DMS114 treated with DMSO at 0.1 percent for 48 hours (cell line): ENCODE results near the gene DLK1.

ENCODE experiments used
- DNase-seq: peaks from one replicate; lab custom pipeline; 2025; ENCODE audit not compliant: unreplicated experiment; lab: John Stamatoyannopoulos, UW

The DLK1 gene

DNA sequence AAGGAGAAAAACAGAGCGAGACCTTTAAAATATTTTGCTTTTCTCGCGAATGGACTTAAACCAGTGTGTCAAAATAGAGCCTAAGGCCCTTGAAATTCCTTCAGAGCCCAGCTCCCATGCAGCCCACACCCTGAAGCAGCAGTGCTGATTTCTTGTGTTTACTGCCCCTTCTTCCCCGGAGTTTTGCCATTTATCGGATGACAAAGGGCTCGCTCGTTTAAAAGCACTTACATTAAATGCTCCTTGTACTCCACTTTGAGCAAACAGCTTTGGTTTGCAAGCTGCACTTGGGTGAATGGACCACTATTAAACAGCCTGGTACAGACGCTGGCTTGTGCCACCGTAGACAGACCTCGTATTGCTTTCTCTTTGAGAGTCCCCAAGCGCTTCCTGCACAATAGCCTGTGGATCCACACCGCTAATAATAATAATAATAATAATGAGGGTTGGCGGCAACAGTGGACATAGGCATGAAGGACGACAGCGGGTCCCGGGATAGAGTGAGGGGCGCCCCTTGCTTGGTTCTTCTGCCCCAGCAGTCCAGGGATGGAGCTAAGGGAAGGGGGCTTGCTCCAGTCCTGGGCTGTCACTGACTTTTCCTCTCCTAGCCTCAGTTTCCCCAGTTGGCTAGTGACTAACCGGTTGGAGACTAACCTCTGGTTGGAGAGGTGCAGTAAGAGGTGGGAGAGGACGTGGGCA, 6.6 kb downstream of the DLK1 start:
- DNase-seq: no peak

DNA sequence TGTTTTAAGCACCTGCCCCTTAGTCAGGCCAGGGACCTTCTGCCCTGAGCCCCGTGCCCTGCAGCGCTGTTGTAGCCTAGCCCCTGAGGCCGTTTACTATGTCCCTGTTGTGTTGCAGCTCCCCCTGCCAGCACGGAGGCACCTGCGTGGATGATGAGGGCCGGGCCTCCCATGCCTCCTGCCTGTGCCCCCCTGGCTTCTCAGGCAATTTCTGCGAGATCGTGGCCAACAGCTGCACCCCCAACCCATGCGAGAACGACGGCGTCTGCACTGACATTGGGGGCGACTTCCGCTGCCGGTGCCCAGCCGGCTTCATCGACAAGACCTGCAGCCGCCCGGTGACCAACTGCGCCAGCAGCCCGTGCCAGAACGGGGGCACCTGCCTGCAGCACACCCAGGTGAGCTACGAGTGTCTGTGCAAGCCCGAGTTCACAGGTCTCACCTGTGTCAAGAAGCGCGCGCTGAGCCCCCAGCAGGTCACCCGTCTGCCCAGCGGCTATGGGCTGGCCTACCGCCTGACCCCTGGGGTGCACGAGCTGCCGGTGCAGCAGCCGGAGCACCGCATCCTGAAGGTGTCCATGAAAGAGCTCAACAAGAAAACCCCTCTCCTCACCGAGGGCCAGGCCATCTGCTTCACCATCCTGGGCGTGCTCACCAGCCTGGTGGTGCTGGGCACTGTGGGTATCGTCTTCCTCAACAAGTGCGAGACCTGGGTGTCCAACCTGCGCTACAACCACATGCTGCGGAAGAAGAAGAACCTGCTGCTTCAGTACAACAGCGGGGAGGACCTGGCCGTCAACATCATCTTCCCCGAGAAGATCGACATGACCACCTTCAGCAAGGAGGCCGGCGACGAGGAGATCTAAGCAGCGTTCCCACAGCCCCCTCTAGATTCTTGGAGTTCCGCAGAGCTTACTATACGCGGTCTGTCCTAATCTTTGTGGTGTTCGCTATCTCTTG, 7.6 kb downstream of the DLK1 start:
- DNase-seq: no peak

GRCh38 chr14:100735271-100735670, 8.6 kb downstream of the DLK1 start:
- no peak for DNase-seq

GRCh38 chr14:100736269-100737180, 9.8 kb downstream of the DLK1 start:
- DNase-seq: no peak

DNA sequence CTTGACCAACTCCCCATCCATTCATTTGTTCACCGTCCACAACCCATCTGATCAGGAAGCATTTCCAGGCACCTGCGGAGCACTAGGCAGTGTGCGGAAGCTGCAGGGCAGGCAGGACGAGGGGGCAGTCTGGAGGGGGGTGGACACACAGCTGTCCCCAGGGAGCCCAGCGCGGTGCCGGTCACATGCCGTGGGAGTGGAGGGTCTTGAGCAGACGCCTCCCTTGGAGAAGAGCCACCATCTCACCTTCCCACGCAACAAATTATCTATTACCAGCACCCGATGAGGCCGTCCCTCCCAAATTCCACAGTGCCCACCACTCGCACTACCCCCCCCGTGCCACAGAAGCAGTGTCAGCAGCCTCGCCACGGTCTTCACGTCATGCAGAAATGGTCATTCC, 10.8 kb downstream of the DLK1 start:
- DNase-seq: no peak

DNA sequence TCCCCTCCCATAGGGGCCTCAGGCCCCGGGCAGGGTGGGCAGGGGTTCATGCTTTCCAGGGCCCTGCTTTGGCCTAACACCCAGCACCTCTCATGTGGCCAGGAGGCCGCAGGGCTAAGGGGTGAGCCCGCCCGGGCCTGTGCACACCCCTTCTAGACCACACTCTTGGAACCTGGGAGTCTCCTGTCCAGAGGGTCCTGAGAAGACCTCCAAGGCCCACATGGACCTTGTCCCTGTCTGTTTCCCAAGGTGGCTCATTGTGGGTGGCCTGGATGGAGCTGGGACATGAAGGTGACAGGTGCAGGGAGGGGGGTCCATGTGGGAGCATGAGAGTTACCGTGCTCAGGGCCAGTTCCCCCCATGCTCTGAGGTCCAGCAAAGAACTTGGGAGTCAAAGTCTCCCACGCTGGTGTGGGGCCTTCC, 11.6 kb downstream of the DLK1 start:
- no peak for DNase-seq

DNA sequence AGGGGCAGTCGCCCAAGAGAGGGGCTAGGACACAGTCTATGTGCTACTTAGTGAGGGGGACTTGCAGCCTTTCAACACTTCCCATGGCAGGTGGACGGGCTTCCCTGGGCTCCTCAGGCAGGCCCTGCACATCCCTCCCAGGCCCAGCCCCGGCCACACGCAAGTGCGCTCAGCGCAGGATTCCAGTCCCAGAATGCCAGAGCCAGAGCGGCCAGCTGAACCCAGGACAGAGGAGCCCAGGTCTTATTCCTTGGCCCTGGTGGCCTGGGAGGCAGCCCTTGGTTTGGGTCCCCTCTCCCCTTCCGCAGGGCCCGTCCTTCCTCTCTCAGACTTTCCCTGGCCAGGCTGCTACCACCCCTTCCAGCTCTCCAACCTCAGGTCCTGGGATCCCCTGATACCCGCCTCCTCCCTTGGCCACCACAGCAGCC, 12.0 kb downstream of the DLK1 start:
- DNase-seq: no peak

DNA sequence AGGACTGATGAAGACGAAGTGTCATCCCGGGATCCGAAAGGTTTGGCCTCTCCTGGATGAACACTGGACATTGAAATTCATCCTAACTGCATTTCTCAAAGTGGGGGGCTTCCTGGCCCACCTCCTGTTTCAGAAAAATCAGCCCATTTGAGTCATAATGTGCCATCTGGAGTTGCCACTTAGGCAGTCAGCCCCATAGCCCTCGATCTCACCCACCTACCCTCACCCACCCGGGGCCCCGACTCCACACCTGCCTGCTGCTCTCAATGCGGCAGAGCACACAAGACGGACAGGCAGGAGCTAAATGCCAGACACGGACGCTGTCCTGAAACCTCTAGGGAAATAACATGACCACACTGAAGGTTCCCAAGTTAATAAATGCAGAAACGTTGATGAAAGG, 12.6 kb downstream of the DLK1 start:
- no peak for DNase-seq

DNA sequence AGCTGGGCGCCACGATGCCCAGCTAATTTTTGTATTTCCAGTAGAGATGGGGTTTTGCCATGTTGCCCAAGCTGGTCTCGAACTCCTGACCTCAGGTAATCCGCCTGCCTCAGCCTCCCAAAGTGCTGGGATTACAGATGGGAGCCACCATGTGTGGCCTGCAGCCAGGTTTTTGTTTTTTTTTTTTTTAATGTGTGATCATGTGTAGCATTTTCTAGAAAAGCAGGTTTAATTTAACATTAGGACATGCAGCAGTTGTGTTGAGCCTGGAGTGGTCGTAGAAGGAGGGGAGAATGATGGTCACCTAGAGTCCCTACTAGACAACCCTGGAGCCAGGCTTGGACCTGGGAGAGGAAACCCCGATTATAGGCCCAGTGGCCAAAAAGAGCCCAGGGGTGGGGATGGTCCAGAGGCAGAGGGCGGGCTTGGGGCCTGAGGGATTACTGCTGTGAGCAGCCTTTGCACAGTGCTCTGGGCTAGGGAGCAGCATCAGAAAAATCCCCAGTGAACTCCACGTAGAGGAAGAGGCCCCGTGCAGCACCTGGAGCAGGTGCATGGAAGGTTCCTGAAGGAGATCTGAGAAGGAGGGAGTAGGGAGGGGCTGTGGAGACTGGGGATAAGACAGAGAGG, 13.6 kb downstream of the DLK1 start:
- no peak for DNase-seq

DNA sequence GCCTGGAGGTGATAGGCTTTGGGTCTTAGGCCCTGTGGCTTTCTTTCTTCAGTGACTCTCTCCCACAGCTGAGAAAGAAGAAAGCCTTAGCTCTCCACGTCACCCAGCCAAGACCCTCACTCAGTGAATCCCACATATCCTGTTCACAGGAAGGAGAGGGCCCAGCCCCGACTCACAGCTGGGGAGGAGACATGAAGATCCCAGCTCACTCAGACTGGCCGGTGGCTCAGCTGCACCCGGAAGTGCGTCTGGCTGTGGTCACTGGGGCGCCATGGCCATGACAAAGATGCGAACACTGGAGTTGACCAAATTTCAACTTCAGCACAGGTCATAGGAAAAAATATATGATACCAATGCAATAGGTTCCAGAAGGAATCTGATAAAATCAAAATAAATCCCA, 14.2 kb downstream of the DLK1 start:
- no peak for DNase-seq

GRCh38 chr14:100741966-100742365, 15.3 kb downstream of the DLK1 start:
- DNase-seq: no peak

- no peak for DNase-seq
Measured at GRCh38 chr14:100746326-100746725, 19.6 kb downstream of the DLK1 start.

DNA sequence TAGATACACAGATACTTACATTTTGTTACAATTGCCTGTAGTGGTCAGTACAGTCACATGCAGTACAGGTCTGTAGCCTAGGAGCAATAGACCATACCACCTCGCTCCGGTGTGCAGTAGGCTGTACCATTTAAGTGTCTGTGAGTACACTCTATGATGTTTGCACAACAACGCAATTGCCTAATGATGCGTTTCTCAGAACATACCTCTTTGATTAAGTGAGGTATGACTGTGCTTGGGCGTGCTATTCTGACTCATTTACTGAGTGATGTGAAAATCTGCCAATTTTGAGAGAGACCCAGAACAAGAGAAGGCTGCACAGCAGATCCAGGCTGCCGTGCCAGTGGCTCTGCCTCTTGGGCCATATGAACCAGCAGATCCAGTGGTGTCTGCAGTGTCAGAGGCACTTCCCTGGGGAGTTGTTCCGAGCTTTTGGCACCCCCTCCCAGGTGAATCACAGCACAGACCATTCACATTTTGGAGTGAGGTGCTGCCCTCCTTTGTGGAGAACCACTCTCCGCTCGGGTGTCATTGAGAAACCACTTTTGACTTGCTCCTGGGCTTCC, 20.4 kb downstream of the DLK1 start:
- DNase-seq: no peak

DNA sequence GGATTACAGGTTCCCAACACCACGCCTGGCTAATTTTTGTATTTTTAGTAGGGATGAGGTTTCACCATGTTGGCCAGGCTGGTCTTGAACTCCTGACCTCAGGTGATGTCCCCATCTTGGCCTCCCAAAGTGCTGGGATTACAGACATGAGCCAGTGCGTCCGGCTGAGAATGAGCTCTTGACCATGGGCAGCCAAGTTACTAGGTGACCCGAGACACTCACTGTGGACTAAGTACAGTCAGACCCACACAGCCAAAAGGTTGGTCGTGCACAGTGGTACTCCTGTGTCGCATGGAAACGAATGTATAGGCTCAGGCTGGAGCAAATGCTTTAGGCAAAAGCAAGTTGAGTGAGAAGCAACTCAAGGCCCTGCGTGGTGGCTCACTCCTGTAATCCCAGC, 21.0 kb downstream of the DLK1 start:
- DNase-seq: no peak

DNA sequence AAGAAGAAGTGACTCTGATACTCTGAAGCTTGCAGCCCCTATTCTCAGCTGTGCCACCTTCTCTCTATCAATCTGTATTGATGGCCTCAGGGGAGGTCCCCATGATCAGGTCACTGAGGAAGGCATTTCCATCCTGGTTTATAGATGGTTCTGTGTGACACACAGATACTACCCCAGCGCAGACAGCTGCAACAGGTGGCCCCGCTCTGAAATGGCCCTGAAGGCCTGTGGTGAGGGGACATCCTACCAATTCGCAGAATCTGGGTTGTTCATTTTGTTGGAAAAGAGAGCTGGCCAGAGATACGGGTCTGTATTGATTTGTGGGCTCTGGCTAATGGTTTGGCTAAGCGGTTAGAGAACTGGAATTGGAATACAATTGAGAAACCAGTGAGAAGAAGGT, 21.7 kb downstream of the DLK1 start:
- DNase-seq: no peak

DNA sequence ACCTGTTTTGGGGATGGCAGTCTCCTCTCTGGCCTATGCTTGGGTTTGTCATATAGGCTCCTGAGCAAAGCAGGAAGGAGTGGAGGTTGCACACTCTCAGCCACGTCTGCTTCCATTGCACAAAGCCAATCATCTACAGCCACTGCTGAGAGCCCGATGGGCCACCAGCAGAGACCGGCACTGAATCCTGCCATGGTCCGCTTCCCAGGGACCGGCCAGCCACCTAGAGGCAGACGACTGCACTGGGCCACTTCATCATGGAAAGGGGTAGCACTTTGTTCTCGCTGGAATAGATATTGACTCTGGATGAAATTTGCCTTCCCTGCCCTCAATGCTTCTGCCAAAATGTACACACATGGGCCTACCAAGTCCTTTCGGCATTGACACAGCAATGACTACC, 22.3 kb downstream of the DLK1 start:
- no peak for DNase-seq

DNA sequence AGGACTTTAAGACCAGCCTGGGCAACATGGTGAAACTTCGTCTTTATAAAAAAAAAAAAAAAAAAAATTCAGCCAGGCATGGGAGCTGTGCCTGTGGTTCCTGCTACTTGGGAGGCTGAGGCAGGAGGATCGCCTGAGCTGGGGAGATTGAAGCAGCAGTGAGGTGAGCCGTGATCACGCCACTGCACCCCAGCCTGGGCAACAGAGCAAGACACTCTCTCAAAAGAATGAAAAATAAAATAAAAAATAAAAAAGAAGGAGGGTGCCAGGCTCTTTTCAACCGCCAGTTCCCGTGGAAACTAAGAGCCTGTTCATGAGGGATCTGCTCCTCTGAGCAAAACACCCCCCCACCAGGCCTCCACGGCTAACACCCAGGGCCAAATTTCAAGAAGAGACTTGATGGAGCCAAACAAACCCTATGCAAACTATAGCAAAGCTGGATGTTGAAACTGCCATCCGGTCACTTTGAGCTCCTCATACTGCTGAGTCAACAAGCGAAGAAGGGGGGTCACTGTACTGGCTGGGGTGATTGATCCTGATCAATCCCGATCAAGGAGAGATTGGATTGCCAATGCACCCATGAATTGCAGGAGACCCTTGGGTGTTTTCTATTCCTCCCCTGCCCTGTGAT, 23.4 kb downstream of the DLK1 start:
- DNase-seq: no peak

DNA sequence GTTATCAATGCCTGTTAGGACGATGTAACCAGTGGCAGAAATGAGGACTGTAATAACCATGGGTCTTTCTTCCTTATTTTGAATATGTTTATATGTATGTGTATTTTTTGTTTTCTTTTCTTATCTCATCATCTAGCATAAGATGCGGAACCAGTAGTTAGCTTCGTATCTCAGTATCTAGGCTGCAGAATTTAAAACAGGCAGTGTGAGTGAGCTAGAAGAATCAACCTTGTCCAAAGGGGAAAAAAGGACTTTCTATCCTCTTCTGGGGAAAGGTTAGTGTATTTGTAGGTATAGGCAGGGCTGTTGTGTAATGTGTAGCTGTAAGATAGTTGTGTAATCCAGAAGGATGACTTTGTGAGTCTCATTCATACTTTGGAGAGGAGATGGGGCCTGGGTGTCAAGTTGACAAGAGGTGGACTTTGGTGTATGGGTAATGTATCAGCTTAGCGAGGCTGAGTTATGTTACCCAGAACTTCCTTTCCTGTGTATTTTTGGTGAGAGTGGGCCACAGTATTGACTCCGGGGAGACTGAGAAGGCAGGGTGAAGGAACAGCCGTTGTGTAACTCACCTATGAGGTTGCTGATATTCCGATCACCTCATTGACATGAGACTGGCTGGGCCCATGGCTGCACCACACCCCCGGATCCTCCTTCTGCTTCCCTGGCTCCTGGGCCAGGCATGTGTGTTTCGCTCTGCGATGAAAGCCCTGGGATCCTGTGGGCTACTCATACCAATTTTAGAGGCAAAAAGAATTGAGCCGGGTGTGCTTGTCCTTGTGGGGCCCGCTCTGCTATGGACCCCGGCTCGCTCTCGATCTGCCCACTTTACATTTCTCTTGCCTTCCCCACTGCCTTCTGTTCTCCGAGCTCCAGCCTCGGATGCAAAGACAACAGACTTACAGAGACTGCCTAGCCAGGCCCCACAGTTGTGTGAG, 24.3 kb downstream of the DLK1 start:
- no peak for DNase-seq

DNA sequence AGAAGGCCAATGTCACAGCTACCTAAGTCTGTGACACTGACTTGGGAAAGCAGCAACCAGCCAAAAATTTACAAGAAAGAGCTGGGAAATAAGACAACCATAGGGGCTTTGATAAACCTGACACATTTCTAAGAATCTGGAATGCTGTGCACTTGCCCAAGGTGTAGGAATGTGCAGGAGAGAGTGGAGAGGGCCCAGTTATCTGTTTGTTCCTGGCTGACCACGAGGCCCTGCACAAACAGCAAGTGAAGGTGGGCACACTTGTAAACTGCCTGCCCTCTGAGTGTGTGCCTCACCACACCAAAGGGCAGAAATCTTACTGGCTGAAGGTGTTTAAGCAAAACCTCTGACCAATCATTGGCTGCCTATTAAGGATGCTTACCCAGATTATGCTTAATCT, 27.3 kb downstream of the DLK1 start:
- DNase-seq: no peak
